ENCODE data around the gene CYTH4.
"Not testable (repeated sequence)": the region's sequence is repeated elsewhere in the genome, so short reads cannot be mapped to it uniquely, and the experiment has no call there.

DNA sequence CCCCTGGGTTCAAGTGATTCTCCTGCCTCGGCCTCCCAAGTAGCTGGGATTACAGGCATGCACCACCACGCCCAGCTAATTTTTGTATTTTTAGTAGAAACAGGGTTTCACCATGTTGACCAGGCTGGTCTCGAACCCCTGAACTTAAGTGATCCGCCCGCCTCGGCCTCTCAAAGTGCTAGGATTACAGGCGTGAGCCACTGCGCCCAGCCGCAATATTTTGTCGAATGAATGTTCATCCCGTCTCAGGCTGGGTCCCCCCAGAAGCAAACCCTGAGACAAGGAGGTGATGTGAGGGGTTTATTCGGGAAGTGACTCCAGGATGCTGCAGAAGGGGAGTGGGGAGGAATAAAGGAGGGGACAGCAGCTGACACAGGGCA, 48.9 kb upstream of the CYTH4 start:
- TF ChIP-seq, protein P1, sequence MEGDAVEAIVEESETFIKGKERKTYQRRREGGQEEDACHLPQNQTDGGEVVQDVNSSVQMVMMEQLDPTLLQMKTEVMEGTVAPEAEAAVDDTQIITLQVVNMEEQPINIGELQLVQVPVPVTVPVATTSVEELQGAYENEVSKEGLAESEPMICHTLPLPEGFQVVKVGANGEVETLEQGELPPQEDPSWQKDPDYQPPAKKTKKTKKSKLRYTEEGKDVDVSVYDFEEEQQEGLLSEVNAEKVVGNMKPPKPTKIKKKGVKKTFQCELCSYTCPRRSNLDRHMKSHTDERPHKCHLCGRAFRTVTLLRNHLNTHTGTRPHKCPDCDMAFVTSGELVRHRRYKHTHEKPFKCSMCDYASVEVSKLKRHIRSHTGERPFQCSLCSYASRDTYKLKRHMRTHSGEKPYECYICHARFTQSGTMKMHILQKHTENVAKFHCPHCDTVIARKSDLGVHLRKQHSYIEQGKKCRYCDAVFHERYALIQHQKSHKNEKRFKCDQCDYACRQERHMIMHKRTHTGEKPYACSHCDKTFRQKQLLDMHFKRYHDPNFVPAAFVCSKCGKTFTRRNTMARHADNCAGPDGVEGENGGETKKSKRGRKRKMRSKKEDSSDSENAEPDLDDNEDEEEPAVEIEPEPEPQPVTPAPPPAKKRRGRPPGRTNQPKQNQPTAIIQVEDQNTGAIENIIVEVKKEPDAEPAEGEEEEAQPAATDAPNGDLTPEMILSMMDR (IDR thresholded peaks at IDR 0.05) = not testable (repeated sequence)
- TF ChIP-seq POLR2A (IDR thresholded peaks at IDR 0.05) = not testable (repeated sequence)
